Measurements from ENCODE around the gene AP4E1.

The AP4E1 gene

GRCh38 chr15:50979041-50979440, 70.6 kb downstream of the AP4E1 start:
- Histone ChIP-seq H3K27ac (ENCODE audit: low read length) (no peak overlapping the region), H3K9me2 (replicated peaks; ENCODE audit: insufficient read depth, low read length) (no peaks in the 10 kb centered on the region), H3K27me3 (replicated peaks; ENCODE audit: insufficient read depth, low read length) (no peaks in the 10 kb centered on the region), H3K9ac (ENCODE audit: low read length) (no peak overlapping the region), H4K20me1 (ENCODE audit: insufficient read depth, low read length) (no peaks in the 10 kb centered on the region), H3F3A (ENCODE audit: insufficient read depth, low read length) (no peaks in the 10 kb centered on the region), H3K4me1 (ENCODE audit: low read length) (no peaks in the 10 kb centered on the region), H3K36me3 (replicated peaks; ENCODE audit: insufficient read depth, low read length) (no peaks in the 10 kb centered on the region), H3K79me2 (ENCODE audit: low read length) (no peaks in the 10 kb centered on the region), H2AFZ (ENCODE audit: low read length) (no peak overlapping the region), H3K9me3 (replicated peaks; ENCODE audit: insufficient read depth, low read length) (no peaks in the 10 kb centered on the region), H3K4me3 (ENCODE audit: low read length) (no peak overlapping the region), H3K4me2 (ENCODE audit: low read depth, low read length) (no peak overlapping the region)
- TF ChIP-seq EZH2 (optimal IDR thresholded peaks at IDR 0.05; ENCODE audit: low read depth, low read length) (no peak), EZH2phosphoT487 (IDR thresholded peaks at IDR 0.05; ENCODE audit: low read length) (no peak)
- TF ChIP-seq, protein P1, sequence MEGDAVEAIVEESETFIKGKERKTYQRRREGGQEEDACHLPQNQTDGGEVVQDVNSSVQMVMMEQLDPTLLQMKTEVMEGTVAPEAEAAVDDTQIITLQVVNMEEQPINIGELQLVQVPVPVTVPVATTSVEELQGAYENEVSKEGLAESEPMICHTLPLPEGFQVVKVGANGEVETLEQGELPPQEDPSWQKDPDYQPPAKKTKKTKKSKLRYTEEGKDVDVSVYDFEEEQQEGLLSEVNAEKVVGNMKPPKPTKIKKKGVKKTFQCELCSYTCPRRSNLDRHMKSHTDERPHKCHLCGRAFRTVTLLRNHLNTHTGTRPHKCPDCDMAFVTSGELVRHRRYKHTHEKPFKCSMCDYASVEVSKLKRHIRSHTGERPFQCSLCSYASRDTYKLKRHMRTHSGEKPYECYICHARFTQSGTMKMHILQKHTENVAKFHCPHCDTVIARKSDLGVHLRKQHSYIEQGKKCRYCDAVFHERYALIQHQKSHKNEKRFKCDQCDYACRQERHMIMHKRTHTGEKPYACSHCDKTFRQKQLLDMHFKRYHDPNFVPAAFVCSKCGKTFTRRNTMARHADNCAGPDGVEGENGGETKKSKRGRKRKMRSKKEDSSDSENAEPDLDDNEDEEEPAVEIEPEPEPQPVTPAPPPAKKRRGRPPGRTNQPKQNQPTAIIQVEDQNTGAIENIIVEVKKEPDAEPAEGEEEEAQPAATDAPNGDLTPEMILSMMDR (IDR thresholded peaks at IDR 0.05; ENCODE audit: low read length) = no peak
- no peak for DNase-seq

- H3K27ac ChIP-seq (ENCODE audit: low read length) = no peak overlapping the region
- DNase-seq = no peak
- H3K4me2 ChIP-seq (ENCODE audit: low read depth, low read length) = no peak overlapping the region
These were observed 85.1 kb downstream of the AP4E1 start for GRCh38 chr15:50993598-50993997.

DNA sequence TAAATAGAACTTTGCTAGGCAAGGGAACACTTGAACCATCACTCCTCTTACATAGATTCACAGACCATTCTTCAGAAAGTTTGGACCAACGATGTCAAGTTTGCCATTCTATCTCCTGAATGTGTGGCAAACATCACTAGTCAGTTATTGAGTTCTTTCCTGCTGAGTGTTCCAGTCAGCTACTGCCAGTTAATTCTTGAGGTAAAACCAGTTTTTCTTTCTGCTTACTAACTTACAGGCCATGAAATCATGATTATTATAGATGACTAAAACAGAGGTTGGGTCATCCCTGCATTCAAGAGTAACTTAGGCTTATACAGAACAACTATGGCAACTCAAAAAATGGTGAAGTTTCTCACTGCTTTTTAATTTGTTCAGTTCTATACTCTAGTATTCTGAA, 88.2 kb downstream of the AP4E1 start:
- no peak overlapping the region for H3K27ac ChIP-seq (ENCODE audit: low read length)
- TF ChIP-seq EZH2phosphoT487 (IDR thresholded peaks at IDR 0.05; ENCODE audit: low read length) (no peak), EZH2 (optimal IDR thresholded peaks at IDR 0.05; ENCODE audit: low read depth, low read length) (no peak)
- TF ChIP-seq, protein P1 (IDR thresholded peaks at IDR 0.05; ENCODE audit: low read length) = no peak
- H3K4me3 ChIP-seq (ENCODE audit: low read length) = no peak overlapping the region
- no peak for DNase-seq
- H3K27me3 ChIP-seq (replicated peaks; ENCODE audit: insufficient read depth, low read length) = no peaks in the 10 kb centered on the region
- H2AFZ ChIP-seq (ENCODE audit: low read length) = no peak overlapping the region
- H3K79me2 ChIP-seq (ENCODE audit: low read length) = no peaks in the 10 kb centered on the region
- no peaks in the 10 kb centered on the region for H3K9me3 ChIP-seq (replicated peaks; ENCODE audit: insufficient read depth, low read length)
- H4K20me1 ChIP-seq (ENCODE audit: insufficient read depth, low read length) = no peaks in the 10 kb centered on the region
- no peaks in the 10 kb centered on the region for H3K9me2 ChIP-seq (replicated peaks; ENCODE audit: insufficient read depth, low read length)
- no peaks in the 10 kb centered on the region for H3K4me1 ChIP-seq (ENCODE audit: low read length)
- H3K36me3 ChIP-seq (replicated peaks; ENCODE audit: insufficient read depth, low read length) = no peaks in the 10 kb centered on the region
- no peak overlapping the region for H3K4me2 ChIP-seq (ENCODE audit: low read depth, low read length)
- no peaks in the 10 kb centered on the region for H3F3A ChIP-seq (ENCODE audit: insufficient read depth, low read length)
- no peak overlapping the region for H3K9ac ChIP-seq (ENCODE audit: low read length)

More at GRCh38 chr15:50993598-50993997, 85.1 kb downstream of the AP4E1 start:
- H3K27me3 ChIP-seq (replicated peaks; ENCODE audit: insufficient read depth, low read length) = no peaks in the 10 kb centered on the region
- no peak overlapping the region for H2AFZ ChIP-seq (ENCODE audit: low read length)
- TF ChIP-seq, protein P1 (IDR thresholded peaks at IDR 0.05; ENCODE audit: low read length) = no peak
- TF ChIP-seq EZH2phosphoT487 (IDR thresholded peaks at IDR 0.05; ENCODE audit: low read length) (no peak), EZH2 (optimal IDR thresholded peaks at IDR 0.05; ENCODE audit: low read depth, low read length) (no peak)
- no peak overlapping the region for H3K4me3 ChIP-seq (ENCODE audit: low read length)
- no peaks in the 10 kb centered on the region for H3K9me2 ChIP-seq (replicated peaks; ENCODE audit: insufficient read depth, low read length)
- H3K9ac ChIP-seq (ENCODE audit: low read length) = no peak overlapping the region
- H3F3A ChIP-seq (ENCODE audit: insufficient read depth, low read length) = no peaks in the 10 kb centered on the region
- no peaks in the 10 kb centered on the region for H3K79me2 ChIP-seq (ENCODE audit: low read length)
- no peaks in the 10 kb centered on the region for H4K20me1 ChIP-seq (ENCODE audit: insufficient read depth, low read length)
- no peaks in the 10 kb centered on the region for H3K4me1 ChIP-seq (ENCODE audit: low read length)
- no peaks in the 10 kb centered on the region for H3K9me3 ChIP-seq (replicated peaks; ENCODE audit: insufficient read depth, low read length)
- no peaks in the 10 kb centered on the region for H3K36me3 ChIP-seq (replicated peaks; ENCODE audit: insufficient read depth, low read length)

Data from MM.1S (cell line).